ENCODE data around the gene SLC13A2.

Gene SLC13A2

GRCh38 chr17:28533091-28533807 lies 59.8 kb downstream of the SLC13A2 start:
- TF ChIP-seq NFIC (IDR thresholded peaks at IDR 0.05), result no peak
- TF ChIP-seq CEBPB (IDR thresholded peaks at IDR 0.05), result no peak
- TF ChIP-seq EGR1 (IDR thresholded peaks at IDR 0.05), result no peak
- TF ChIP-seq EP300 (IDR thresholded peaks at IDR 0.05; ENCODE audit: borderline replicate concordance), result no peak
- no peak for TF ChIP-seq FOXM1 (IDR thresholded peaks at IDR 0.05; ENCODE audit: borderline replicate concordance, low read depth)
- no peak for TF ChIP-seq MAX (IDR thresholded peaks at IDR 0.05)
- TF ChIP-seq, protein P1, sequence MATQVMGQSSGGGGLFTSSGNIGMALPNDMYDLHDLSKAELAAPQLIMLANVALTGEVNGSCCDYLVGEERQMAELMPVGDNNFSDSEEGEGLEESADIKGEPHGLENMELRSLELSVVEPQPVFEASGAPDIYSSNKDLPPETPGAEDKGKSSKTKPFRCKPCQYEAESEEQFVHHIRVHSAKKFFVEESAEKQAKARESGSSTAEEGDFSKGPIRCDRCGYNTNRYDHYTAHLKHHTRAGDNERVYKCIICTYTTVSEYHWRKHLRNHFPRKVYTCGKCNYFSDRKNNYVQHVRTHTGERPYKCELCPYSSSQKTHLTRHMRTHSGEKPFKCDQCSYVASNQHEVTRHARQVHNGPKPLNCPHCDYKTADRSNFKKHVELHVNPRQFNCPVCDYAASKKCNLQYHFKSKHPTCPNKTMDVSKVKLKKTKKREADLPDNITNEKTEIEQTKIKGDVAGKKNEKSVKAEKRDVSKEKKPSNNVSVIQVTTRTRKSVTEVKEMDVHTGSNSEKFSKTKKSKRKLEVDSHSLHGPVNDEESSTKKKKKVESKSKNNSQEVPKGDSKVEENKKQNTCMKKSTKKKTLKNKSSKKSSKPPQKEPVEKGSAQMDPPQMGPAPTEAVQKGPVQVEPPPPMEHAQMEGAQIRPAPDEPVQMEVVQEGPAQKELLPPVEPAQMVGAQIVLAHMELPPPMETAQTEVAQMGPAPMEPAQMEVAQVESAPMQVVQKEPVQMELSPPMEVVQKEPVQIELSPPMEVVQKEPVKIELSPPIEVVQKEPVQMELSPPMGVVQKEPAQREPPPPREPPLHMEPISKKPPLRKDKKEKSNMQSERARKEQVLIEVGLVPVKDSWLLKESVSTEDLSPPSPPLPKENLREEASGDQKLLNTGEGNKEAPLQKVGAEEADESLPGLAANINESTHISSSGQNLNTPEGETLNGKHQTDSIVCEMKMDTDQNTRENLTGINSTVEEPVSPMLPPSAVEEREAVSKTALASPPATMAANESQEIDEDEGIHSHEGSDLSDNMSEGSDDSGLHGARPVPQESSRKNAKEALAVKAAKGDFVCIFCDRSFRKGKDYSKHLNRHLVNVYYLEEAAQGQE (IDR thresholded peaks at IDR 0.05; ENCODE audit: low read depth), result no peak
- no peak for TF ChIP-seq RAD21 (IDR thresholded peaks at IDR 0.05; ENCODE audit: low read depth)
- no peak for TF ChIP-seq TCF12 (IDR thresholded peaks at IDR 0.05; ENCODE audit: low read depth)
- no peak for TF ChIP-seq YY1 (IDR thresholded peaks at IDR 0.05; ENCODE audit: low read depth)
- TF ChIP-seq TAF1 (IDR thresholded peaks at IDR 0.05; ENCODE audit: low read depth), result no peak
- no peak for TF ChIP-seq TEAD4 (IDR thresholded peaks at IDR 0.05)
- no peak for TF ChIP-seq ZBTB7A (IDR thresholded peaks at IDR 0.05; ENCODE audit: low read depth)
- TF ChIP-seq USF1 (IDR thresholded peaks at IDR 0.05), result no peak
- no peak for TF ChIP-seq CREB1 (IDR thresholded peaks at IDR 0.05; ENCODE audit: low read depth)

- TF ChIP-seq MAX (IDR thresholded peaks at IDR 0.05), result no peak
- no peak for TF ChIP-seq CEBPB (IDR thresholded peaks at IDR 0.05)
- TF ChIP-seq, protein P1 (IDR thresholded peaks at IDR 0.05; ENCODE audit: low read depth), result no peak
- TF ChIP-seq YY1 (IDR thresholded peaks at IDR 0.05; ENCODE audit: low read depth), result no peak
- TF ChIP-seq FOXM1 (IDR thresholded peaks at IDR 0.05; ENCODE audit: borderline replicate concordance, low read depth), result no peak
- TF ChIP-seq TCF12 (IDR thresholded peaks at IDR 0.05; ENCODE audit: low read depth), result no peak
- TF ChIP-seq EP300 (IDR thresholded peaks at IDR 0.05; ENCODE audit: borderline replicate concordance), result no peak
- TF ChIP-seq RAD21 (IDR thresholded peaks at IDR 0.05; ENCODE audit: low read depth), result no peak
- TF ChIP-seq EGR1 (IDR thresholded peaks at IDR 0.05), result no peak
- no peak for TF ChIP-seq TAF1 (IDR thresholded peaks at IDR 0.05; ENCODE audit: low read depth)
- TF ChIP-seq USF1 (IDR thresholded peaks at IDR 0.05), result no peak
Measured at GRCh38 chr17:28534740-28535375, 61.4 kb downstream of the SLC13A2 start.

DNA sequence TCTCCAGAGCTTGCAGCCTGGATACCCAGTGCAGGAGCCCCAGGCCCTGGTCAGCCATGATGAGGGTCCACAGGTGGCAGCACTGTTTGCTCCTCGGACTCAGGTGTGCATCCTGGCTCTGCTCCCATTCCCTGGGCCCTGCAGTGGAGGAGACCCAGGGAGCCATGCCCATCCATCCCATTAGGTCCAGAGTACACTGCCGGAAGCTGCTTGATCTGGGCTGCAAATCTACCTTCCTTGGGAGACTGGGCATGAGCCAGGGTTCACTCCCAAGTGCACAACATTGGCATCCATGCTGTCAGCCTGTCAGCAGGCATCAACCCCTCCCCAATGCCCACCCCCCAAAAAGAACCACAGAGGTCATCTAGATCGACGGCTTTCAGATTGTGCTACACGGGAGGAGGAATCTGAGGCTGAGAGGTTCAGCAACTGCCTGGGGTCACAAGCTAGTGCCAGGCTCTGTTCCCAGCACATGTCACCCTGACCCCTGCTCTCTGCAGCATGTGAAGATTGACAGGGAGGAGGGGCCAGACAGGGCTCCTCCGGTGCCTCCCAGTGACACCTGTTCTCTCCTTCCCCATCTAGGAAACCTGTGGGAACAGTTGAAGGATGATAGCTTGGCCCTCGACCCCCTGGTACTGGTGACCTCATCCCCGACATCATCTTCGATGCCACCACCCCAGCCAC lies 63.2 kb downstream of the SLC13A2 start:
- TF ChIP-seq TEAD4 (IDR thresholded peaks at IDR 0.05) (no peak), CEBPB (IDR thresholded peaks at IDR 0.05) (no peak), NFIC (IDR thresholded peaks at IDR 0.05) (no peak), ZBTB7A (IDR thresholded peaks at IDR 0.05; ENCODE audit: low read depth) (no peak), YY1 (IDR thresholded peaks at IDR 0.05; ENCODE audit: low read depth) (no peak), EGR1 (IDR thresholded peaks at IDR 0.05) (no peak), TAF1 (IDR thresholded peaks at IDR 0.05; ENCODE audit: low read depth) (no peak), RAD21 (IDR thresholded peaks at IDR 0.05; ENCODE audit: low read depth) (no peak), MAX (IDR thresholded peaks at IDR 0.05) (no peak), FOXM1 (IDR thresholded peaks at IDR 0.05; ENCODE audit: borderline replicate concordance, low read depth) (no peak), USF1 (IDR thresholded peaks at IDR 0.05) (no peak), EP300 (IDR thresholded peaks at IDR 0.05; ENCODE audit: borderline replicate concordance) (no peak), CREB1 (IDR thresholded peaks at IDR 0.05; ENCODE audit: low read depth) (no peak), TCF12 (IDR thresholded peaks at IDR 0.05; ENCODE audit: low read depth) (no peak)
- TF ChIP-seq, protein P1 (IDR thresholded peaks at IDR 0.05; ENCODE audit: low read depth), result no peak
